H1 (cell line): ENCODE results near the gene MCUB. TPM values are rescaled to one million over a fixed set of nuclear protein-coding genes. Genes with fewer than 3 reads are reported as not detected.

Experiments
- CTBP2 ChIP-seq: IDR thresholded peaks from 2 replicates; pipeline ENCODE4 v1.7.0; 2011; ENCODE audit warnings: borderline replicate concordance, mild to moderate bottlenecking, moderate library complexity, mixed read lengths, low read length; ENCODE audit not compliant: insufficient read depth, insufficient read length
- TCF12 ChIP-seq: IDR thresholded peaks from 2 replicates; pipeline ENCODE4 v1.6.1; 2011; ENCODE audit warnings: low read depth, mild to moderate bottlenecking, low read length
- polyA plus RNA-seq, 7 experiments: library from polyadenylated mRNA; depleted of rRNA in 3 of 7; stranded (reverse) in 5 of 7; unstranded in 2 of 7; fragments of >200 nt in 5 of 7; fragments of 200-250 nt in 2 of 7; gene quantifications; 1 replicate in 5 of 7; 2 replicates in 1 of 7; 4 replicates in 1 of 7; pipeline versions ENCODE4 v1.2.1 to v1.2.3, GENCODE V29; 2011 to 2013; ENCODE audit warnings: missing spikeins in 2 of 7, mixed read lengths in 2 of 7
- total RNA-seq: library from RNA; stranded (reverse); fragmentation: NEBNext Ultra II Directional; extraction: Animal tissue kit (Norgen Biotek cat#: 25700); gene quantifications from 2 replicates; pipeline ENCODE4 v1.2.1, GENCODE V29; 2021

The MCUB gene
- total and polyA plus RNA-seq, 2 of the 8 experiments (the other 6 are each of a cell fraction or from before 2014, with no cell fraction given), result 15.2 to 19.4 TPM

GRCh38 chr4:109729718-109730618 lies 169.9 kb downstream of the MCUB start, which contains the start of gene PLA2G12A (continued):
- TF ChIP-seq CTBP2 (no peak), TCF12 (no peak)
- TF ChIP-seq, all 59 proteins: peak for 20
